KMS-11 (cell line): ENCODE data around the gene RREB1.

Experiments used
- H2AFZ ChIP-seq: fragments of 200-600 bp; sonication (generic); 2 replicates; pipeline ENCODE4 v1.6.1; 2016; ENCODE audit warnings: antibody characterized with exemption, mixed run types, low read depth
- H3K27ac ChIP-seq: fragments of 200-600 bp; sonication (generic); 2 replicates; pipeline ENCODE4 v1.6.1; 2016; ENCODE audit warnings: mild to moderate bottlenecking, mixed run types
- H3K27me3 ChIP-seq: fragments of 200-600 bp; sonication (generic); 2 replicates; pipeline ENCODE4 v1.6.1; 2017; ENCODE audit warnings: mild to moderate bottlenecking, low read depth, mixed run types, moderate library complexity; ENCODE audit not compliant: insufficient read depth
- H3K36me3 ChIP-seq: fragments of 200-600 bp; sonication (generic); 2 replicates; pipeline ENCODE4 v1.6.1; 2017; ENCODE audit warnings: mild to moderate bottlenecking, mixed run types; ENCODE audit not compliant: insufficient read depth
- H3K4me1 ChIP-seq: fragments of 200-600 bp; sonication (generic); 2 replicates; pipeline ENCODE4 v1.6.1; 2016; ENCODE audit warnings: mild to moderate bottlenecking, low read depth, mixed run types; ENCODE audit not compliant: poor library complexity, severe bottlenecking
- H3K4me2 ChIP-seq: fragments of 200-600 bp; sonication (generic); 2 replicates; pipeline ENCODE4 v1.7.0; 2016; ENCODE audit warnings: mild to moderate bottlenecking, mixed run types
- H3K4me3 ChIP-seq: fragments of 200-600 bp; sonication (generic); IDR thresholded peaks from 2 replicates; pipeline ENCODE4 v1.6.1; 2017; ENCODE audit warnings: low read depth, low read length, mixed read lengths; ENCODE audit not compliant: insufficient read depth
- H3K79me2 ChIP-seq: fragments of 200-600 bp; sonication (generic); 2 replicates; pipeline ENCODE4 v1.6.1; 2016; ENCODE audit warnings: low read depth, mixed run types; ENCODE audit not compliant: insufficient read depth
- H3K9ac ChIP-seq: fragments of 200-600 bp; sonication (generic); 2 replicates; pipeline ENCODE4 v1.6.1; 2016; ENCODE audit warnings: mild to moderate bottlenecking, mixed run types
- H4K20me1 ChIP-seq: fragments of 200-600 bp; sonication (generic); 2 replicates; pipeline ENCODE4 v1.6.1; 2016; ENCODE audit warnings: mild to moderate bottlenecking, mixed run types; ENCODE audit not compliant: insufficient read depth
- CTCF ChIP-seq: fragments of 200-600 bp; sonication (generic); conservative IDR thresholded peaks from 2 replicates; pipeline ENCODE4 v1.6.1; 2017; ENCODE audit warnings: low read depth, mild to moderate bottlenecking, antibody characterized with exemption, low read length, moderate library complexity, mixed read lengths

RREB1 gene

GRCh38 chr6:7283676-7284075 lies 175.9 kb downstream of the RREB1 start:
- TF ChIP-seq CTCF: no peak
- Histone ChIP-seq H3K4me3 (no peak overlapping the region), H3K36me3 (no peaks in the 10 kb centered on the region), H3K9ac (no peak overlapping the region), H3K4me1 (no peaks in the 10 kb centered on the region), H3K4me2 (no peak overlapping the region), H3K27me3 (no peaks in the 10 kb centered on the region), H3K27ac (no peak overlapping the region), H4K20me1 (no peaks in the 10 kb centered on the region), H3K79me2 (no peaks in the 10 kb centered on the region), H2AFZ (no peak overlapping the region)

- H3K79me2 ChIP-seq: no peaks in the 10 kb centered on the region
- H3K36me3 ChIP-seq: no peaks in the 10 kb centered on the region
- TF ChIP-seq CTCF: no peak
- H3K27me3 ChIP-seq: no peaks in the 10 kb centered on the region
- no peak overlapping the region for H3K9ac ChIP-seq
- no peak overlapping the region for H2AFZ ChIP-seq
- H3K4me3 ChIP-seq: no peak overlapping the region
- no peak overlapping the region for H3K4me2 ChIP-seq
- H3K4me1 ChIP-seq: no peaks in the 10 kb centered on the region
- H3K27ac ChIP-seq: no peak overlapping the region
- no peaks in the 10 kb centered on the region for H4K20me1 ChIP-seq
Observed at GRCh38 chr6:7285416-7285815, 177.7 kb downstream of the RREB1 start.

- Histone ChIP-seq H3K79me2 (no peaks in the 10 kb centered on the region), H2AFZ (no peak overlapping the region), H3K4me2 (no peak overlapping the region), H3K27me3 (no peaks in the 10 kb centered on the region), H4K20me1 (no peaks in the 10 kb centered on the region), H3K36me3 (peaks cover 5% of the 10 kb centered on the region; the same call in 1 of the 2 replicates), H3K27ac (no peak overlapping the region), H3K4me1 (no peaks in the 10 kb centered on the region), H3K4me3 (no peak overlapping the region), H3K9ac (no peak overlapping the region)
- TF ChIP-seq CTCF: no peak
Observed at GRCh38 chr6:7290079-7290478, 182.3 kb downstream of the RREB1 start.

GRCh38 chr6:7292596-7293255 lies 185.0 kb downstream of the RREB1 start:
- no peak overlapping the region for H2AFZ ChIP-seq
- no peaks in the 10 kb centered on the region for H3K27me3 ChIP-seq
- no peak overlapping the region for H3K27ac ChIP-seq
- H3K9ac ChIP-seq: no peak overlapping the region
- H4K20me1 ChIP-seq: no peaks in the 10 kb centered on the region
- H3K79me2 ChIP-seq: no peaks in the 10 kb centered on the region
- peaks cover 13% of the 10 kb centered on the region; the same call in 1 of the 2 replicates for H3K36me3 ChIP-seq
- no peak overlapping the region for H3K4me2 ChIP-seq
- no peaks in the 10 kb centered on the region for H3K4me1 ChIP-seq
- no peak for TF ChIP-seq CTCF
- no peak overlapping the region for H3K4me3 ChIP-seq
